ENCODE data around the gene IREB2. TPM values are rescaled to one million over a fixed set of nuclear protein-coding genes. Genes with fewer than 3 reads are reported as not detected.

Gene IREB2
- total RNA-seq, 1 donor from 2014 or later, result 23.5 TPM

- H3K4me3 ChIP-seq (ENCODE audit: low read depth, low read length), result no peak overlapping the region
- DNase-seq (ENCODE audit: low read depth), result no peak
- no peaks in the 10 kb centered on the region for H3K36me3 ChIP-seq (ENCODE audit: control insufficient read depth, insufficient read depth, low read length)
- TF ChIP-seq, protein P1, sequence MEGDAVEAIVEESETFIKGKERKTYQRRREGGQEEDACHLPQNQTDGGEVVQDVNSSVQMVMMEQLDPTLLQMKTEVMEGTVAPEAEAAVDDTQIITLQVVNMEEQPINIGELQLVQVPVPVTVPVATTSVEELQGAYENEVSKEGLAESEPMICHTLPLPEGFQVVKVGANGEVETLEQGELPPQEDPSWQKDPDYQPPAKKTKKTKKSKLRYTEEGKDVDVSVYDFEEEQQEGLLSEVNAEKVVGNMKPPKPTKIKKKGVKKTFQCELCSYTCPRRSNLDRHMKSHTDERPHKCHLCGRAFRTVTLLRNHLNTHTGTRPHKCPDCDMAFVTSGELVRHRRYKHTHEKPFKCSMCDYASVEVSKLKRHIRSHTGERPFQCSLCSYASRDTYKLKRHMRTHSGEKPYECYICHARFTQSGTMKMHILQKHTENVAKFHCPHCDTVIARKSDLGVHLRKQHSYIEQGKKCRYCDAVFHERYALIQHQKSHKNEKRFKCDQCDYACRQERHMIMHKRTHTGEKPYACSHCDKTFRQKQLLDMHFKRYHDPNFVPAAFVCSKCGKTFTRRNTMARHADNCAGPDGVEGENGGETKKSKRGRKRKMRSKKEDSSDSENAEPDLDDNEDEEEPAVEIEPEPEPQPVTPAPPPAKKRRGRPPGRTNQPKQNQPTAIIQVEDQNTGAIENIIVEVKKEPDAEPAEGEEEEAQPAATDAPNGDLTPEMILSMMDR (IDR thresholded peaks at IDR 0.05; ENCODE audit: insufficient read depth, low read length, poor library complexity, severe bottlenecking), result no peak
- H3K27me3 ChIP-seq (ENCODE audit: control insufficient read depth, insufficient read depth, low read length), result no peaks in the 10 kb centered on the region
These were observed 104.6 kb downstream of the IREB2 start for GRCh38 chr15:78542647-78543046.

- Histone ChIP-seq H3K27me3 (ENCODE audit: control insufficient read depth, insufficient read depth, low read length) (no peaks in the 10 kb centered on the region), H3K4me3 (ENCODE audit: low read depth, low read length) (no peak overlapping the region), H3K36me3 (ENCODE audit: control insufficient read depth, insufficient read depth, low read length) (no peaks in the 10 kb centered on the region)
- TF ChIP-seq, protein P1 (IDR thresholded peaks at IDR 0.05; ENCODE audit: insufficient read depth, low read length, poor library complexity, severe bottlenecking), result no peak
- no peak for DNase-seq (ENCODE audit: low read depth)
These were observed 112.2 kb downstream of the IREB2 start for GRCh38 chr15:78550194-78550593.

- H3K27me3 ChIP-seq (ENCODE audit: control insufficient read depth, insufficient read depth, low read length), result no peaks in the 10 kb centered on the region
- H3K4me3 ChIP-seq (ENCODE audit: low read depth, low read length), result no peak overlapping the region
- DNase-seq (ENCODE audit: low read depth), result no peak
- H3K36me3 ChIP-seq (ENCODE audit: control insufficient read depth, insufficient read depth, low read length), result no peaks in the 10 kb centered on the region
- TF ChIP-seq, protein P1 (IDR thresholded peaks at IDR 0.05; ENCODE audit: insufficient read depth, low read length, poor library complexity, severe bottlenecking), result no peak
These were observed 112.8 kb downstream of the IREB2 start for GRCh38 chr15:78550815-78551214.

Other genes starting within 250 kb of the IREB2 start
- gene ACSBG1, start 203.7 kb upstream of the IREB2 start, total RNA-seq, result not detected in 2 replicates
- gene DNAJA4, start 173.7 kb upstream of the IREB2 start, total RNA-seq, result 9.9 and 11.0 TPM in 2 replicates
- 51.1 and 54.6 TPM in 2 replicates for gene SKIC8, start 138.6 kb upstream of the IREB2 start, total RNA-seq
- gene CRABP1, start 97.9 kb upstream of the IREB2 start, total RNA-seq, result not detected in 2 replicates
- 3.9 and 4.4 TPM in 2 replicates for gene HYKK, start 69.4 kb downstream of the IREB2 start, total RNA-seq
- 209 and 243 TPM in 2 replicates for gene PSMA4, start 102.2 kb downstream of the IREB2 start, total RNA-seq
- gene CHRNA5, start 127.3 kb downstream of the IREB2 start, total RNA-seq, result 4.7 and 13.7 TPM in 2 replicates
- gene CHRNA3, start 182.8 kb downstream of the IREB2 start, total RNA-seq, result 0.07 and 0.46 TPM in 2 replicates
- 1.1 and 1.8 TPM in 2 replicates for gene CHRNB4, start 203.0 kb downstream of the IREB2 start, total RNA-seq

Measured in kidney epithelial cell (primary cell).